ENCODE data around the gene ARAP1.
A peak's percentile ranks its signal among the peaks of the same experiment; 100 is the strongest.

Gene ARAP1

GRCh38 chr11:72688929-72689328 is 63.3 kb downstream of the ARAP1 start:
- TF ChIP-seq CTCF (IDR thresholded peaks at IDR 0.05; ENCODE audit: control insufficient read depth, extremely low read depth, insufficient read depth) = no peak
- H3K4me3 ChIP-seq (ENCODE audit: low read depth, low read length) = no peak overlapping the region
- DNase-seq (ENCODE audit: low read depth) = no peak

- H3K4me3 ChIP-seq (ENCODE audit: low read depth, low read length) = no peak overlapping the region
These were observed 63.7 kb downstream of the ARAP1 start for GRCh38 chr11:72688486-72688885.

GRCh38 chr11:72687326-72687725 is 64.9 kb downstream of the ARAP1 start:
- no peak overlapping the region for H3K4me3 ChIP-seq (ENCODE audit: low read depth, low read length)

More at GRCh38 chr11:72688486-72688885, 63.7 kb downstream of the ARAP1 start:
- no peak for DNase-seq (ENCODE audit: low read depth)
- TF ChIP-seq CTCF (IDR thresholded peaks at IDR 0.05; ENCODE audit: control insufficient read depth, extremely low read depth, insufficient read depth) = no peak

GRCh38 chr11:72686639-72687220 is 65.5 kb downstream of the ARAP1 start:
- no peak for TF ChIP-seq CTCF (IDR thresholded peaks at IDR 0.05; ENCODE audit: control insufficient read depth, extremely low read depth, insufficient read depth)
- H3K4me3 ChIP-seq (ENCODE audit: low read depth, low read length) = no peak overlapping the region
- DNase-seq (ENCODE audit: low read depth) = no peak

More at GRCh38 chr11:72687326-72687725, 64.9 kb downstream of the ARAP1 start:
- TF ChIP-seq CTCF (IDR thresholded peaks at IDR 0.05; ENCODE audit: control insufficient read depth, extremely low read depth, insufficient read depth) = no peak
- DNase-seq (ENCODE audit: low read depth) = no peak

- TF ChIP-seq CTCF (IDR thresholded peaks at IDR 0.05; ENCODE audit: control insufficient read depth, extremely low read depth, insufficient read depth) = no peak
- DNase-seq (ENCODE audit: low read depth) = no peak
- H3K4me3 ChIP-seq (ENCODE audit: low read depth, low read length) = no peak overlapping the region
These were observed 66.4 kb downstream of the ARAP1 start for GRCh38 chr11:72685560-72686480.

- no peak overlapping the region for H3K4me3 ChIP-seq (ENCODE audit: low read depth, low read length)
- peak; percentile 64 for TF ChIP-seq CTCF (IDR thresholded peaks at IDR 0.05; ENCODE audit: control insufficient read depth, extremely low read depth, insufficient read depth)
- DNase-seq (ENCODE audit: low read depth) = no peak
These were observed 67.8 kb downstream of the ARAP1 start for GRCh38 chr11:72684236-72684912.
